ENCODE measurements around the gene KDM6B. TPM values are rescaled to one million over a fixed set of nuclear protein-coding genes. Genes with fewer than 3 reads are reported as not detected.

KDM6B gene, protein sequence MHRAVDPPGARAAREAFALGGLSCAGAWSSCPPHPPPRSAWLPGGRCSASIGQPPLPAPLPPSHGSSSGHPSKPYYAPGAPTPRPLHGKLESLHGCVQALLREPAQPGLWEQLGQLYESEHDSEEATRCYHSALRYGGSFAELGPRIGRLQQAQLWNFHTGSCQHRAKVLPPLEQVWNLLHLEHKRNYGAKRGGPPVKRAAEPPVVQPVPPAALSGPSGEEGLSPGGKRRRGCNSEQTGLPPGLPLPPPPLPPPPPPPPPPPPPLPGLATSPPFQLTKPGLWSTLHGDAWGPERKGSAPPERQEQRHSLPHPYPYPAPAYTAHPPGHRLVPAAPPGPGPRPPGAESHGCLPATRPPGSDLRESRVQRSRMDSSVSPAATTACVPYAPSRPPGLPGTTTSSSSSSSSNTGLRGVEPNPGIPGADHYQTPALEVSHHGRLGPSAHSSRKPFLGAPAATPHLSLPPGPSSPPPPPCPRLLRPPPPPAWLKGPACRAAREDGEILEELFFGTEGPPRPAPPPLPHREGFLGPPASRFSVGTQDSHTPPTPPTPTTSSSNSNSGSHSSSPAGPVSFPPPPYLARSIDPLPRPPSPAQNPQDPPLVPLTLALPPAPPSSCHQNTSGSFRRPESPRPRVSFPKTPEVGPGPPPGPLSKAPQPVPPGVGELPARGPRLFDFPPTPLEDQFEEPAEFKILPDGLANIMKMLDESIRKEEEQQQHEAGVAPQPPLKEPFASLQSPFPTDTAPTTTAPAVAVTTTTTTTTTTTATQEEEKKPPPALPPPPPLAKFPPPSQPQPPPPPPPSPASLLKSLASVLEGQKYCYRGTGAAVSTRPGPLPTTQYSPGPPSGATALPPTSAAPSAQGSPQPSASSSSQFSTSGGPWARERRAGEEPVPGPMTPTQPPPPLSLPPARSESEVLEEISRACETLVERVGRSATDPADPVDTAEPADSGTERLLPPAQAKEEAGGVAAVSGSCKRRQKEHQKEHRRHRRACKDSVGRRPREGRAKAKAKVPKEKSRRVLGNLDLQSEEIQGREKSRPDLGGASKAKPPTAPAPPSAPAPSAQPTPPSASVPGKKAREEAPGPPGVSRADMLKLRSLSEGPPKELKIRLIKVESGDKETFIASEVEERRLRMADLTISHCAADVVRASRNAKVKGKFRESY (N-terminal part only)
- polyA plus RNA-seq (2013, experiment 1 of 2) = 41.4 TPM
- 37.3 TPM for polyA plus RNA-seq (2013, experiment 2 of 2)

DNA sequence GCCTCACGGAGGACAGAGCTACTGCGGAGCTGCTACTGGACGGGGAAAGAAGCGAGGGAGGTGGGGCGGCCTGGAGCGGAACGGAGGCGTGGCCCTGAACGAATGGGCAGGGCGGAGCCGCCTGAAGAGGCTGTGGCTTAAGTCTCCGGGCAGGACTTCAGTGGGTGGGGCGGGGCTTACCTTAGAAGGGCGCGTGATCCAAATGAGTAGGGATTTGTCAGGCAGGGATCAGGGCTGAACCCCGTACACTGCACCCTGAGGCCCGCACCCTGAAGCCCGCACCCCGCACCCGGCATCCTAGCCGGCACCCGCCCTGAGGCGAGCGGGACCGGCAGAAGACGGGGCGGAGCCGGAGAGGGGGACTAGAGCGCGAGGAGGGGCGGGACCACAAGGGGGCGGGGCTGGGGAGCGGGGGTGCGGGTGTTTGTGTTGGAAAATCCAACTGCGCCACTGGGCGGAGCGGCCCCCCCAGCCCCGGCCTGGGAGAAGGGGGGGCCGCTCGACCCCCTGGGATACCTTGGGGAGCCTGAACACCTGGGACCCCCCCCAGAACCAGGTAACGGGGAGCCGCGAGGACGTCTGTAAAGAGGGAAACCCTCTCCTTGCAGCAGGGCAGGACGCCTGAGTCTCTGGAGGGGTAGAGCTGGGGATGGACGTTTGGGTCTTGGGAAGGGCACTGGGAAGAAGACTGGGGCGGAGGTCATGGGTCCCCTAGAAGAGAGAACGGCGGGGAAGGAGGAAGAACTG is at the start of gene KDM6B:
Gene KDM6B (plus strand): TSS at position 423 of the 747 bp plus-strand sequence. CDS start 11,338 bp downstream, outside the sequence.
- Histone ChIP-seq H3K9me3 (ENCODE audit: control insufficient read depth, low read length) (no peaks in the 10 kb centered on the region), H3K4me3 (ENCODE audit: extremely low read depth, insufficient read depth, low read length, poor library complexity, severe bottlenecking) (peak within 1 kb of the TSS; percentile 64), H3K27ac (ENCODE audit: low read depth, low read length, severe bottlenecking) (peak within 1 kb of the TSS; percentile 99), H3K4me1 (ENCODE audit: control insufficient read depth, insufficient read depth, low read length, poor library complexity, severe bottlenecking) (peaks cover 20% of the 10 kb centered on the region), H3K36me3 (ENCODE audit: control insufficient read depth, insufficient read depth, low read length) (no peaks in the 10 kb centered on the region)
- WGBS, 2 experiments (ENCODE audit: insufficient coverage in 2 of 2) = 0 to 1% methylated on average over 28 to 31 of the region's 49 CpGs

DNA sequence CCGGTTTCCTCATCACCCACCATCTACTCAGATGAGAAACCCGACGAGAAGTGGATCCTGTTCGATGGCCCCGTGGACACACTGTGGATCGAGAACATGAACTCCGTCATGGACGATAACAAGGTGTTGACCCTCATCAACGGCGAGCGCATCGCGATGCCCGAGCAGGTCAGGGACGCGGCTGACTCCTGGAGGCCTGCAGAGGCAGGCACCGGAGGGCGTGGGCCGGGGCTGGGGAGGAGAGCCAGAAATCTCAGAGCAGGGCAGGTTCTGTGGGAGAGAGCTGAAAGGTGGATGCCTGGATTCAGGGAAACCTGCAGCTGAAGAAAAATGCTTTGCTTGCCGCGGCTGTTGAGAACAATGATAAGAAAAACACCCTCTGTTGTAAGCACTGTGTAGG is 47.2 kb upstream of the KDM6B start:
- Histone ChIP-seq H3K36me3 (ENCODE audit: control insufficient read depth, insufficient read depth, low read length) (no peaks in the 10 kb centered on the region), H3K4me1 (ENCODE audit: control insufficient read depth, insufficient read depth, low read length, poor library complexity, severe bottlenecking) (no peaks in the 10 kb centered on the region), H3K9me3 (ENCODE audit: control insufficient read depth, low read length) (no peaks in the 10 kb centered on the region), H3K4me3 (ENCODE audit: extremely low read depth, insufficient read depth, low read length, poor library complexity, severe bottlenecking) (no peak overlapping the region), H3K27ac (ENCODE audit: low read depth, low read length, severe bottlenecking) (no peak overlapping the region)
- WGBS, 2 experiments (ENCODE audit: insufficient coverage in 2 of 2) = 92 to 93% methylated on average over 19 to 21 of the region's 21 CpGs

DNA sequence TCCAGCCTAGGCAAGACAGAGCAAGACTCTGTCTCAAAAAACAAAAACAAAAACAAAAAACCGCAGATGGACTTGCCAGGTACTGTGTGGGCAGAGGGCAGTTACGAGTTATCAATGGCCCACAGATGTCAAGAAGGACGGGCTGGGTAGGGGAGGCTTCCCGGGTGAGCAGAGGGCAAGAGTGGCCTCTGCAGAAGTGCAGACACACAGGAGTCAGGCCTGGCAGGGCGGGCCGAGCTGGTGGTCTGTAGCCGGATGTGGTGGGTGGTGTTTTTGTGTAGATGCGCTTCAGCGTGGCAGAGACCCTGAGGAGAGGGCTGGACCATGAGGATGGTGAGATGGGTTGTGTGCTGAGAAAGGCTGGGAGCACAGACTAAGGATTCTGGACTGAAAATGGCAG is 44.9 kb upstream of the KDM6B start:
- H3K27ac ChIP-seq (ENCODE audit: low read depth, low read length, severe bottlenecking) = no peak overlapping the region
- 72 to 80% methylated on average over 7 to 9 of the region's 9 CpGs for WGBS, 2 experiments (ENCODE audit: insufficient coverage in 2 of 2)
- no peaks in the 10 kb centered on the region for H3K4me1 ChIP-seq (ENCODE audit: control insufficient read depth, insufficient read depth, low read length, poor library complexity, severe bottlenecking)
- H3K4me3 ChIP-seq (ENCODE audit: extremely low read depth, insufficient read depth, low read length, poor library complexity, severe bottlenecking) = no peak overlapping the region
- no peaks in the 10 kb centered on the region for H3K36me3 ChIP-seq (ENCODE audit: control insufficient read depth, insufficient read depth, low read length)
- no peaks in the 10 kb centered on the region for H3K9me3 ChIP-seq (ENCODE audit: control insufficient read depth, low read length)

DNA sequence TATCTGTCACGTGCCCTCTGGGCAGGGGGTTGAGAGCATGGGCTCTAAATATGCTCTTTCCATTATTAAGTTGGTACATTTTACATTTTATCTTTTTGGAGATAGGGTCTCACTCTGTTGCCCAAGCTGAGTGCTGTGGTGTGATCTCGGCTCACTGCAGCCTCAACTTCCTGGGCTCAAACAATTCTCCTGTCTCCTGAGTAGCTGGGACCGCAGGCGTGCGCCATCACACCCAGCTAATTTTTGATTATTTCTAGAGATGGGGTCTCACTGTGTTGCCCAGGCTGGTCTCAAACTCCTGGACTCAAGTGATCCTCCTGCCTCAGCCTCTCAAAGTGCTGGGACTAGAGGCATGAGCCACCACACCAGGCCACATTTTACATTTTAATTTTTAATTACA is 43.9 kb upstream of the KDM6B start:
- H3K4me3 ChIP-seq (ENCODE audit: extremely low read depth, insufficient read depth, low read length, poor library complexity, severe bottlenecking) = no peak overlapping the region
- H3K4me1 ChIP-seq (ENCODE audit: control insufficient read depth, insufficient read depth, low read length, poor library complexity, severe bottlenecking) = no peaks in the 10 kb centered on the region
- no peak overlapping the region for H3K27ac ChIP-seq (ENCODE audit: low read depth, low read length, severe bottlenecking)
- WGBS, 2 experiments (ENCODE audit: insufficient coverage in 2 of 2) = 90 to 96% methylated on average over 3 to 4 of the region's 5 CpGs
- no peaks in the 10 kb centered on the region for H3K36me3 ChIP-seq (ENCODE audit: control insufficient read depth, insufficient read depth, low read length)
- no peaks in the 10 kb centered on the region for H3K9me3 ChIP-seq (ENCODE audit: control insufficient read depth, low read length)

DNA sequence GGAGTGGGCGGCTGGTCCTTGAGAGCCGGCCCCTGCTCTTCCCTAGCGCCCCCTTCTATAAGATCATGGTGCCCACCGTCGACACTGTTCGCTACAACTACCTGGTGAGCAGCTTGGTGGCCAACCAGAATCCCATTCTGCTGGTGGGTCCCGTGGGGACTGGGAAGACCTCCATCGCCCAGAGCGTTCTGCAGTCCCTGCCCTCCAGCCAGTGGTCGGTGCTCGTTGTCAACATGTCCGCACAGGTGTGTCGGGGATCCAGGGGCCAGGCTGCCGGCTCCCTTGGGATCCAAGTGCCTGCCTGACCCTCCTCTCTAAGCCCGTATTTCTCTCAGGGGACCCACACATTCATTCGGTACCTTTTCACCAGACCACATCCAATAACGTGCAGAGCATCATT is 41.4 kb upstream of the KDM6B start:
- Histone ChIP-seq H3K27ac (ENCODE audit: low read depth, low read length, severe bottlenecking) (no peak overlapping the region), H3K4me3 (ENCODE audit: extremely low read depth, insufficient read depth, low read length, poor library complexity, severe bottlenecking) (no peak overlapping the region), H3K9me3 (ENCODE audit: control insufficient read depth, low read length) (no peaks in the 10 kb centered on the region), H3K36me3 (ENCODE audit: control insufficient read depth, insufficient read depth, low read length) (no peaks in the 10 kb centered on the region), H3K4me1 (ENCODE audit: control insufficient read depth, insufficient read depth, low read length, poor library complexity, severe bottlenecking) (no peaks in the 10 kb centered on the region)
- WGBS, 2 experiments (ENCODE audit: insufficient coverage in 2 of 2) = 90 to 93% methylated on average over 17 of the region's 17 CpGs

DNA sequence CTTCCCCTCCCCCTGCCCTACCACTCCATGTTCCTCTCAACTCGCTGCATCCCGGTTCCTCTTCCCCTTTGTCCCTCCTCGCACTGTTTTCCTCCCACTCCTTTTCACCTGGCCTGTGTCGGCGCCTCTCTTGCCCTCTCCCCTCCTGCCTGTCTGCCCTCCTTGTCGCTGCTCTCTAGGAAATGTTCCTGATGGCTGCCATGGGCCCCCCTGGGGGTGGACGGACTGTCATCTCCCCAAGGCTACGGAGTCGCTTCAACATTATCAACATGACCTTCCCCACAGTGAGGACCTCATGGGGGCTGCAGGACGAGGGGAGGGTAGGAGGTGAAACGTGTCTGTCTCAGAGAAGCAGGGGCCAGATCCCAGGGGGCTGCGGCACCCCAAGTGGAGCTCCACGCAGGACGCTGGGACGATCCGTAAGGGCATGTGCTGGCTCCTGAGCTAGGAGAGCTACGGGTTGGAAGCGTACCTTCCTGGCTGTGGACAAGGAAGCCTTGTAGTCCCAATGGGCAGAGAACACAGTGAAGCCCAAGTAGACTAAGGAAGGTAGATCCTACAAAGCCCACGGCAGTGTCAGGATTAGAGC is 39.8 kb upstream of the KDM6B start:
- Histone ChIP-seq H3K9me3 (ENCODE audit: control insufficient read depth, low read length) (no peaks in the 10 kb centered on the region), H3K27ac (ENCODE audit: low read depth, low read length, severe bottlenecking) (no peak overlapping the region), H3K4me3 (ENCODE audit: extremely low read depth, insufficient read depth, low read length, poor library complexity, severe bottlenecking) (no peak overlapping the region), H3K36me3 (ENCODE audit: control insufficient read depth, insufficient read depth, low read length) (no peaks in the 10 kb centered on the region), H3K4me1 (ENCODE audit: control insufficient read depth, insufficient read depth, low read length, poor library complexity, severe bottlenecking) (no peaks in the 10 kb centered on the region)
- WGBS, 2 experiments (ENCODE audit: insufficient coverage in 2 of 2) = 72 to 77% methylated on average over 15 of the region's 19 CpGs

DNA sequence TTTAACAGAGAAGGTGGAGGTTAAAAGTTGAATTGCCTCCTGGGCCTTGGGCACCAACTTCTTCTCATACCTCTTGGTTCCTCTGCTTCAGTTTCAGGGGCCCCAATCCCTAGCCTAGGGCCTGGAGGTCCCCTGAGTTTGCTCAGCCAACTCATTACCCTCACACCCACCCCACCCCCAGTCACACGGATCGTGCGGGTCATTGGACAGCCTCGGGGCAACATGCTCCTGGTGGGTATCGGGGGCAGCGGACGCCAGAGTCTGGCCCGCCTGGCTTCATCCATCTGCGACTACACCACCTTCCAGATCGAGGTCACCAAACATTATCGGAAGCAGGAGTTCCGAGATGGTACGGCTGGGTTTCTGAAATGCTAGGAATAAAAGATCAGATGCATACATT is 36.0 kb upstream of the KDM6B start:
- Histone ChIP-seq H3K9me3 (ENCODE audit: control insufficient read depth, low read length) (no peaks in the 10 kb centered on the region), H3K27ac (ENCODE audit: low read depth, low read length, severe bottlenecking) (no peak overlapping the region), H3K4me3 (ENCODE audit: extremely low read depth, insufficient read depth, low read length, poor library complexity, severe bottlenecking) (no peak overlapping the region), H3K4me1 (ENCODE audit: control insufficient read depth, insufficient read depth, low read length, poor library complexity, severe bottlenecking) (no peaks in the 10 kb centered on the region), H3K36me3 (ENCODE audit: control insufficient read depth, insufficient read depth, low read length) (no peaks in the 10 kb centered on the region)
- WGBS, 2 experiments (ENCODE audit: insufficient coverage in 2 of 2) = 87 to 99% methylated on average over 11 to 13 of the region's 13 CpGs

DNA sequence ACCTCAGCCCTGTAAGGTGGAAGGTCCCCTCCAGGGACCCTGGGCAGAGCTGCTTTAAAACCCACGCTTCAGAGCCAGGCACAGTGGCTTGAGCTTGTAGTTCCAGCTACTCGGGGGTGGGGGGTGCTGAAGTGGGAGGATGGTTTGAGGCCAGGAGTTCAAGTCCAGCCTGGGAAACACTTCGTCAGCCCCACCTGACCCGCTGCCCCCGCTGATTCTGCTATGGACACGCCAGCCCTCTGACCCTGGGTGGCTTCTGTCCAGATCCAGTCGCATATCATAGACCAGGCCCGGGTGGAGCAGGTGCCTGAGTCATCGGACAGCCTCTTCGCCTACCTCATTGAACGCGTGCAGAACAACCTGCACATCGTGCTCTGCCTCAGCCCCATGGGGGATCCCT is 35.2 kb upstream of the KDM6B start:
- H3K36me3 ChIP-seq (ENCODE audit: control insufficient read depth, insufficient read depth, low read length) = no peaks in the 10 kb centered on the region
- no peaks in the 10 kb centered on the region for H3K4me1 ChIP-seq (ENCODE audit: control insufficient read depth, insufficient read depth, low read length, poor library complexity, severe bottlenecking)
- no peaks in the 10 kb centered on the region for H3K9me3 ChIP-seq (ENCODE audit: control insufficient read depth, low read length)
- H3K4me3 ChIP-seq (ENCODE audit: extremely low read depth, insufficient read depth, low read length, poor library complexity, severe bottlenecking) = no peak overlapping the region
- 85 to 86% methylated on average over 12 to 13 of the region's 13 CpGs for WGBS, 2 experiments (ENCODE audit: insufficient coverage in 2 of 2)
- H3K27ac ChIP-seq (ENCODE audit: low read depth, low read length, severe bottlenecking) = no peak overlapping the region

DNA sequence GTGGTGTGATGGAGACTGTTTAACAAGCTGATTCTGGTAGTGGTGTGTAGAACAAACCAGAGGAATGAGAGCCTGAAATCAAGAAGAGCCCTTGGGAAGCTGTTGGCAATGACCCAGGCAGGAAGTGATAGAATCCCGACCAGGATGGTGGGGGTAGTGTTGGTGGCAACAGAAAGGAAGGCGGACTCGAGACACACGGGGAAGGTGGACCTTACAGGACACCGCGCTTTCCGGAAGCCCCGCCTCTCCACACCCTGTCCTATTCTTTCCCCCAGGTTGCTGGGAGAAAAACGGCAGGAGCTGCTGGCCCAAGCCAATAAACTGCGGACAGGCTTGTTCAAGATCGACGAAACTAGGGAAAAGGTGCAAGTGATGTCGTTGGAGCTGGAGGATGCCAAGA is 30.0 kb upstream of the KDM6B start:
- Histone ChIP-seq H3K36me3 (ENCODE audit: control insufficient read depth, insufficient read depth, low read length) (no peaks in the 10 kb centered on the region), H3K9me3 (ENCODE audit: control insufficient read depth, low read length) (no peaks in the 10 kb centered on the region), H3K4me1 (ENCODE audit: control insufficient read depth, insufficient read depth, low read length, poor library complexity, severe bottlenecking) (no peaks in the 10 kb centered on the region), H3K27ac (ENCODE audit: low read depth, low read length, severe bottlenecking) (no peak overlapping the region), H3K4me3 (ENCODE audit: extremely low read depth, insufficient read depth, low read length, poor library complexity, severe bottlenecking) (no peak overlapping the region)
- WGBS, 2 experiments (ENCODE audit: insufficient coverage in 2 of 2) = 69 to 73% methylated on average over 8 to 10 of the region's 13 CpGs

DNA sequence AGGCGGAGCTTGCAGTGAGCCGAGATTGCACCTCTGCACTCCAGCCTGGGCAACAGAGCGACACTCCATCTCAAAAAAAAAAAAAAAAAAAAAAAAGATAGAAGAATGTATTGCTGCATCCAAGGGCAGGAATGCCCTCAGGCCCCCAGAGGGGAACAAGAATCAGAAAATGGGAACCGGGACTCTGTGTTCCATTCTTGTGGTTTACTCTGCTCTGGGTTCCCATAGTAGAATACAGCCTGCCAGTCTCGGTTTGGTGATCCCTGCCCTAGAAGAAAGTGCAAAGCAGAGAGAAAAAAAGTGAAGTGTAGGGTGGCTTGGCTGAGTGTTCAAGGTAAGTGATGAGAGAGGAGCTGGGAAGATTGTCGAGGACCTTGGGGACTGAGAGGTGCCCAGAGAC is 27.4 kb upstream of the KDM6B start:
- Histone ChIP-seq H3K27ac (ENCODE audit: low read depth, low read length, severe bottlenecking) (no peak overlapping the region), H3K4me1 (ENCODE audit: control insufficient read depth, insufficient read depth, low read length, poor library complexity, severe bottlenecking) (no peaks in the 10 kb centered on the region), H3K36me3 (ENCODE audit: control insufficient read depth, insufficient read depth, low read length) (no peaks in the 10 kb centered on the region), H3K4me3 (ENCODE audit: extremely low read depth, insufficient read depth, low read length, poor library complexity, severe bottlenecking) (no peak overlapping the region), H3K9me3 (ENCODE audit: control insufficient read depth, low read length) (no peaks in the 10 kb centered on the region)
- WGBS, 2 experiments (ENCODE audit: insufficient coverage in 2 of 2) = 84 to 96% methylated on average over 3 of the region's 6 CpGs
